Activated CD4-positive, alpha-beta T cell treated with anti-CD3 and anti-CD28 coated beads, Interleukin-2, amount 50 U/mL, for 1 hour (primary cell): ENCODE results near the gene HNRNPUL1.

ENCODE experiments used
- DNase-seq: peaks from one replicate; pipeline ENCODE4 v3.0.0-alpha.2; 2020

Gene HNRNPUL1

GRCh38 chr19:41234512-41235168 is 29.5 kb upstream of the HNRNPUL1 start:
- DNase-seq: no peak

DNA sequence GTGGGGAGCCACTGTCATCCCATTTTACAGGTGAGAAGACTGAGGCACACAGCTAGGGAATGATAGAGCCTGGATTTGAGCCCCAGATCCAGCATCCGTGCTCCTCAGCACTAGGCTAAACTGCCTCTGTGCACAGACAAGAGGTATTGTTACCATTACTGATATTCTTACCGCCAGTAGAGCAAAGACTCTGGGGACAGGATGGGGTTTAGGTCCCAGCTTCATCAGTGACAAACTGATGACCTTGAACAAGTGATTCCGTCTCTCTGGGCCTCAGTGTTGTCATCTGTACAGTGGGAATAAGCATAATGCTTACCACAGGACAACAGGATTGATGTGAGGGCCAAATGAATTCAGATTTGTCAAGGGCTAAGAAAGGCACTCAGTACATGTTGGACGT is 28.7 kb upstream of the HNRNPUL1 start:
- no peak for DNase-seq

- no peak for DNase-seq
These were observed 25.9 kb upstream of the HNRNPUL1 start for GRCh38 chr19:41238244-41238643.

GRCh38 chr19:41239363-41239762 is 24.8 kb upstream of the HNRNPUL1 start:
- no peak for DNase-seq

DNA sequence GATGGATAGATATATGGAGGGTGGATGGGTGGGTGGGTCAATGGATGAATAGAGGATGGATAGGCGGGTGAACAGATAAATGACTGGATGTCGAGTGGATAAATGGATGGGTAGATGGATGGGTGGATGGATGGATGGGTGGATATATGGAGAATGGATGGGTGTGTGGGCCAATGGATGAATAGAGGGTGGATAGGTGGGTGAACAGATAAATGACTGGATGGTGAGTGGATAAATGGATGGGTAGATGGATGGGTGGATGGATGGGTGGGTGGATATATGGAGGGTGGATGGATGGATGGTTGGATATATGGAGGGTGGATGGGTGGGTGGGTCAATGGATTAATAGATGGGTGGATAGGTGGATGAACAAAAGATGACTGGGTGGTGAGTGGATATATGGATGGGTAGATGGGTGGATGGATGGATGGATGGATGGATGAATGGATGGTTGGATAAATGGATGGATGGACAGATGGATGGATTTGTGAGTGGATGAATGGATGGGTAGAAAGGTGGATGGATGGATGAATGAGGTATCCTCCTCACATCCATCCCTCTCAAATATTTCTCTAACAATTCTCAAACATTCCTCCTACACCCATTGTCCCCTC is 24.1 kb upstream of the HNRNPUL1 start:
- no peak for DNase-seq

DNA sequence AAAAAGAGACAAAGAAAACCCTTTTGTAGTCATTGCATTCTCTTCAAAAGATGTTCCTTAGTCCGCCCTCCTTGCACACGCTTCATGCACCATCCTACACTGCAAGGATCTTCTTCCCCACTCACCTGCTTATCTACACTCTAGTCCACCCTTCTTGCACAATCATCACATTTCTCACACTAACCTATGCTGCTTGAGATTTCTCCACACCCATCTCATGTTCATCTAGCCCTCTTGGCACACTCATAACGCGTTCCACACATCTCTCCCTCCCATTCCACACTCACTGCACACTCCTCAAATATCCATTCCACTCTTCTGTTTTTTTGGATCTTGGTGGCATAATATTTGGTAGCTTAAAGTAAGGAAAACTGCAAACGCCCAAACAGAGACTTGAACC is 22.3 kb upstream of the HNRNPUL1 start:
- no peak for DNase-seq

DNA sequence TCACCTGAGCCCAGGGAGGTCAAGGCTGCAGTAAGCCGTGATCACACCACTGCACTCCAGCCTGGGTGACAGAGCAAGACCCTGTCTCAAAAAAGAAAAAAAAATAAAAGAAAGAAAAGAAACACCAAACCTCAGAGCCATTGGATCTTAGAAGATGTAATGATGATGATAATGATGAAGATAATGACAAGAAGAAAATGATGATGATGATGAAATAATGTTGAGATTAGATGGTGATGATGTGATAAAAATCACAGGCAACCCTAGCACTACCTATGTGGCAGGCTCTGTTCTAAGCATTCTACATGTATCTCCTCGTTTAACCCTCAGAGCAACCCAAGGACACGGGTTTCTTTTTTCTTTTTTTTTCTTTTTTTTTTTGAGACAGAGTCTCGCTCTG is 20.1 kb upstream of the HNRNPUL1 start:
- no peak for DNase-seq

GRCh38 chr19:41245843-41246242 is 18.3 kb upstream of the HNRNPUL1 start:
- no peak for DNase-seq

- DNase-seq: no peak
These were observed 15.3 kb upstream of the HNRNPUL1 start for GRCh38 chr19:41248895-41249294.

DNA sequence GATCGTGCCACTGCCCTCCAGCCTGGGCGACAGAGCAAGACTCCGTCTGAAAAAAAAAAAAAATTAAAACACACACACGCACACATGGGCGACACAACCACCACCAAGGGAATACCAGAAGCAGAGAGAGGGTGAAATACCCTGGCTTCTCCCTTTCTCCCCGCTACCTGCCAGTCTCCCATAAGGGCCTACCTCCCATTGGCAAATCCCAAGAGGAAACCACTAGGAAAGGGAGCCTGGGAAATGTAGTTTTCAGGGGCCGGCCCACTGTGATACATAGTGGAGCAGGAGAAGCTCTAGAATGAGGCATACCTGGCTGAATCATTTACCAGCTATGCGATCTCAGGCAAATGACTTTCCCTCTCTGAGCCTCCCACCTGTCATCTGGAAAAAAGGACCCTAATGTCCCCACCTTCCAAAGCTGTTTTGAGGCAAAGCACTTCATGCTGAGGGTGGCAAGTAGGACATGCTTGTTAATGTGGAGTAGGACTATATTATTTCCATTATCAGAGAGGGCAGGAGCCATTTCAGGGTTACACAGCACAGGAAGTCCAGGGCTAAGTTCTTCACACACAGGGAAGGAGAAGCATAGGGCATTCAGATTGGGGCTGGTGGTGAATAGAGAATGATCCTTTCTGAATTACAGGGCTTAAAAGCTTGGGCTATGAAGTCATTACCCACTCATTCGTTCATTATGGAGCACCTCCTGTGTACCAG is 14.3 kb upstream of the HNRNPUL1 start:
- no peak for DNase-seq

DNA sequence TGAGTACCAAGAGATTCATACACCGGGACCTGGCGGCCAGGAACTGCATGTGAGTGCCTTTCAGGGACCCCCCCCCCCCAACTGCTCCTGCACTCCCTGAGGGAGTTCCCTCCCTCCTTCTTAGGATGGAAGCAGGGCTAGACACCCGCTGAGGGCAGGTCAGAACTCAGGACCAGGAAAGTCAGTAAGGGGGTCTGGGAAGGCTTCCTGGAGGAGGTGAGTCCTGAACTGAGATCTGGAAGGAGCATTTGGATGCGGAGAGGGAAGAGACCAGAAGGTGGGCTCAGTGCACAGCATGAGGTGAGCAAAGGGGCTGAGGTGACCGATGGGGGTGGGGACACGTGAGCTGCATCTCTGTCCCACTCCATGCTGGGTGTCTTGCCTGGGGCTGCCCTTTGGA is 10.5 kb upstream of the HNRNPUL1 start:
- DNase-seq: no peak

DNA sequence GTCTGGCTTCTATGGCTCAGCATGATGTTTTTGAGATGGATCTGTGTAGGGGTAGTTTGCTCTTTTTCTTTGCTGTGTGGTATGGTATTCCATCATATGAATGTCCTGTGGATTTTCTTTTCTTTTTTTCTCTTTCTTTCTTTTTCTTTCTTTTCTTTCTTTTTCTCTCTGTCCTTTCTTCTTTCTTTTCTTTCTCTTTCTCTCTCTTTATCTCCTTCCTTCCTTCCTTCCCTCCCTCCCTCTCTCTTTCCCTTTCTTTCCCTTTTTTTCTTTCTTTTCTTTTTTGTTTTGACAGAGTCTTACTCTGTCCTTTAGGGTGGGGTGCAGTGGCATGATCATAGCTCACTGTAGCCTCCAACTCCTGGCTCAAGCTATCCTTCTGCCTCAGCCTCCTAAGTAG is 9.0 kb upstream of the HNRNPUL1 start:
- no peak for DNase-seq

DNA sequence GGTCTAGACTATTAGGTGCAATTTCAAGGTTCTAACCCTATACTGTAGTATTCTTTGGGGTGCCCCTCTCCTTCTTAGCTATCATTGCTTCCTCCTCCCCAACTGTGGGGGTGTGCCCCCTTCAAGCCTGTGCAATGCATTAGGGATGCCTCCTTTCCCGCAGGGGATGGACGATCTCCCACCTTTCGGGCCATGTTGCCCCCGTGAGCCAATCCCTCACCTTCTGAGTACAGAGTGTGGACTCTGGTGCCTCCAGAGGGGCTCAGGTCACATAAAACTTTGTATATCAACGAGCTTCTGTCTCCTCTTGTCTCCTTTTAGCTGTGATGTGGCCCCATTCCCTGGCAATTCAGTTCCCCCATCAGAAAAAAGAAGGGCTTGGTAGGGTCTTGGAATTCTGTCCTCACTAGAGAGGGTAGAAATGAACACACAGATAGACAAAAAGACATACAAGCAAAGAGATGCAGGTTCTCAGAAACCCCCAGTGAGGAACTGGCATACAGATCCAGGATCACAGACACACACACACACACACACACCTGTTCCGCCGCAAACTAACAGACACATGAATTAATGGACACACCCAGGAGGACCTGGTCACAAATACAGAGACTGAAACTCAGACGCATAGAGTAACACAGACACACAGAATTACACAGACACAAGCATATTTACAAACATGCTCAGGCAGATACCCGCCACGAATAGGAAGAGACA is 2.5 kb upstream of the HNRNPUL1 start:
- no peak for DNase-seq

DNA sequence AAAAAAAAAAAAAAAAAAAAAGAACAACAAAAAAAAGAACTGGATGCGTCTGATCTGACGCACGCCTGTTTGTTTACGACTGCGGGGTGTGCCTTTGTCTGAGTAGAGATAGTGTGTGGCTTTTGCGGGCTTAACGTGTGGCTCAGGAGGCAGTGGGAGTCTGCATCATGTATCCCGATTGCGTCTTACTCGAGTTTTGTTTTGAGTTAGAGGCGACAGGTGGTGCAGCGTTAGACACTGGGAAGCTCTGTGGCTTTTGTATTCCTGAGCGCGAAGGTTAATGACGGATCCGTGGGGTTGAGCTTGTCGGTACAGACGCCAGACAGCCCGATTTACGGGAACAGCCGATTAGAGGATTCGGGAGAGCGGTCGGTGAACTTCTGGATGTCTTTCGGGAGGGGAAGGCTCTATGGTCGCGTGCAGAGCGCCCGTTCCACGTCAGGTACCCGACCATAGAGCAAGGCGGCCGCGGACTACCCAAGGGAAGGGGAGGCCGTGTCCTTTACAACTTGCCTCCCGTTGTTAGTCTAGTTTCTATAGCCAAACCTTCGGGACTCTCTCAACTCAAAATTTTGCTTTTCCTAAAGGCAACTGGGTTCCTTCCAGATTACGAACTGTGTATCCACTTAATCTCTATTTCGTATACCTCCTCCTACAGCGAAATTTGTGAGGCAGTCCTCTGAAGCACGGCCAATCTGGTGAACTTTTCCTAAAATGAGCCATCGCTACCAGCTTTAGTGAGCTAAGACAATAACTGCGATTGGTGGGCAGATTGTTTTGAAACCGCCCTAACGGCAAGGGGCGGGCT is 926 bp upstream of the HNRNPUL1 start:
- DNase-seq: peak; percentile 83

DNA sequence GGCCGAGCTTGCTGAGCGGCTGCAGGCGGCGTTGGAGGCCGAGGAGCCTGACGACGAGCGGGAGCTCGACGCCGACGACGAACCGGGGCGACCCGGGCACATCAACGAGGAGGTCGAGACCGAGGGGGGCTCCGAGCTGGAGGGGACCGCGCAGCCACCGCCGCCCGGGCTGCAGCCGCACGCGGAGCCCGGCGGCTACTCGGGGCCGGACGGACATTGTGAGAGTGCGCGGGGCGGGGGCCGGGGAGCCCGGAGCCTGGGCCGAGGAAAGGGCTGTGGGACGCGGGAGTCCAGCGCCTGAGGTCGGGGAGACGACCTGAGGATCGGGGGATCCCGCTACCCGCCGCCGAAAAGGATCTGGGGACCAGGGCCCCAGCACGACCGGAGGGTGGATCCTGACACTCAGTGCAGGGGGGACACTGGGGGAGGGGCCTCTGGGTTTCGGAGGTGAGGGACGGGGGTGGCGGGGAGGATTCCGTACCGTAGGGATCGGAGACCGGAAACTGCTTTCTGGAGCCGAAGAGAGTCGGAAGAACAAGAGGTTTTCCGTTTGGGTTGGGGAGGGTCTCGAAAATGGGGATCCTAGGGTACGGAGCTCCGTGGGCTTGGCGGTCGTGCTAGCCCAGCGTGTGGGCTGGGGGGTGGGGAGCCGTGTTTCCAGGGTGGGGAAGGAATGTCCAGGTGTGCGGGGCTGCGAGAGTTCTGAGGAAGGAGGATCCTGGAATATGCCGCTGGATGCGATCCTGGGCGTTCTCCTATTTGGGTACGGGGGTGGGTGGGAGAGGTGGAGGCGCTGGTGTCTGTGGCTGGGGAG is 616 bp downstream of the HNRNPUL1 start:
- DNase-seq: peak; percentile 52

- DNase-seq: peak; percentile 4
These were observed 1.4 kb downstream of the HNRNPUL1 start for GRCh38 chr19:41265395-41266153.

- DNase-seq: no peak
These were observed 4.9 kb downstream of the HNRNPUL1 start for GRCh38 chr19:41269055-41269454.

DNA sequence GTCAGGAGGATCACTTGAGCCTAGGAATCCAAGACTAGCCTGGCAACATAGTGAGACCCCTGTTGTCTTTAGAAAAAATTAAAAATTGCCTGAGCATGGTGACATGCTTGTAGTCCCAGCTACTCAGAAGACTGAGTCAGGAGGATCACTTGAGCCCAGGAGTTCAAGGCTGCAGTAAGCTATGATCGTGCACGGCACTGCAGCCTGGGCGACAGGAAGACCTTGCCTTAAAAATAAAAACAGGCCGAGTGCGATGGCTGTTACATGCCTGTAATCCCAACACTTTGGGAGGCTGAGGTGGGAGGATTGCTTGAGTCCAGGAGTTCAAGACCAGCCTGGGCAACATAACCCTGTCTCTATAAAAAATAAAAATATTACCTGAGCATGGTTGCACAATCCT is 5.4 kb downstream of the HNRNPUL1 start:
- DNase-seq: no peak

GRCh38 chr19:41273076-41273475 is 8.9 kb downstream of the HNRNPUL1 start:
- DNase-seq: no peak

GRCh38 chr19:41274802-41275201 is 10.6 kb downstream of the HNRNPUL1 start:
- DNase-seq: no peak

DNA sequence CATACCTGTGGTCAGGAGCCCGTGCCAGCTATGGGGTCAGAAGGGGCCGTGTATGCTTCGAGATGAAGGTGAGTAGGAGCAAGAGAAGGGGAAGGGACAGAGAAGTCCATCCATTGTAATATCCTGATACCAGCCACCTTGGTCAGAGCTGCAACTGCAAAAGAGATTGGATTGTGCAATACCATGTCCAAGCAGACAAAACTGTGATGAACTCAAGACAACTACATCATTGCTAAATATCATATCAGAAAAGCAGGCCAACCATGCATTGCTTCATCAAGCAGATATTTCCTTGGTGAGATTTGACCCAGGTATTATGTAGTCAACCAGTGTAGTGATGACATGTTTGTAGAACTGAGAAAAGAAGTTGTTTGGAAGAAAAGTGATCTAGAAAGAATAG is 12.1 kb downstream of the HNRNPUL1 start:
- DNase-seq: no peak
